Measurements from ENCODE around the gene PLXNB1. TPM values are rescaled to one million over a fixed set of nuclear protein-coding genes. Genes with fewer than 3 reads are reported as not detected.
A peak's percentile ranks its signal among the peaks of the same experiment; 100 is the strongest.

The PLXNB1 gene
- total and polyA plus RNA-seq, 10 of the 15 experiments (the other 5 are each of a cell fraction or from before 2014, with no cell fraction given), result 0.18 to 15.1 (median 5.3) TPM

DNA sequence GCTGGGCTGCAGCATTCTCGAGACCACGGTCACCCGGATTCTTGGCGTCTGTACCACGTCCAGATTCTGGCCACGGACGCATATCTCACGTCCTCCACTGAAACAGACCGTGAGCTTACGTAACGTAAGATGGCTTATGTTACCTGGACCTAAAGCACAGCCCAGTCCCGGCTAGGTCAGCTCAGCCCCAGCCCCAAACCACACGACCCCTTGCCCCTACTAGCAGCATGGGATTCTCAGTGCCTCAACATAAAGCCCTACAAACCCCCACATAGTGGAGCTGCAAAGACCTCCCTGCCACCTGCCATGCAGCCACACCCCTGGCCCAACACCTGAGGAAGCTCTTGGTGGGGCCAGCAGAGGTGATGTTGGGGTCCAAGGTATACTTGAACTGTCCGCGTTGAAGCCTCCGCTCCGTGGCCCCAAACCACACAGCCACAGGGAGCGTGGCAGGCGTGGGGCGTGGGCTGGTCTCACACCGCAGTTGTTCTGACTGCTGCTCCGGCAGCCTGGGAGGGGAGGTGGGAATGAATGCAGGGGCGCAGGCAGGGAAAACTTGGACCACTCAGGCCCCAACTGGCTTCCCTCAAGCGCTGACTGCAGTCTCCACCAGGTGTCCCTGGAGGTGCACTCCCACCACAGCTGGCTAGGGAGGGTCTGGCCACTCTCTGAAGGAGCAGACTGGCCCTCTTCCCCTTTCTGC lies 14.5 kb downstream of the PLXNB1 start:
- no peaks in the 10 kb centered on the region for H3K79me2 ChIP-seq (ENCODE audit: control insufficient read depth, insufficient read depth, low read length)
- no peaks in the 10 kb centered on the region for H4K20me1 ChIP-seq (ENCODE audit: control insufficient read depth, insufficient read depth)
- H3K36me3 ChIP-seq (ENCODE audit: control insufficient read depth in 2 of 2, insufficient read depth in 2 of 2, low read length in 1 of 2), result no peaks in the 10 kb centered on the region
- ChIA-PET POLR2A (no interaction called here), RAD21 (ENCODE audit: unreplicated experiment) (interaction anchor here (3.8 kb wide), 1 partner anchor 21 kb away, joined by 15 read pairs; no protein-coding TSS in a partner anchor), SMC1A (ENCODE audit: uncharacterized antibody, unreplicated experiment) (interaction anchor here (1.7 to 2.0 kb wide), 2 partner anchors 14 to 15 kb away, joined by 5 to 7 read pairs; no protein-coding TSS in a partner anchor), CTCF (interaction anchor here (1.1 to 22.0 kb wide), 2 partner anchors 15 to 21 kb away, joined by 3 to 757 read pairs; partner anchors contain the start of genes CCDC51 and TMA7)
- H3K9me3 ChIP-seq (replicated peaks; ENCODE audit: control insufficient read depth, insufficient read depth, low read length), result no peaks in the 10 kb centered on the region
- no peaks in the 10 kb centered on the region for H3K4me1 ChIP-seq (ENCODE audit: control insufficient read depth, insufficient read depth, low read length)
- no peak for FAIRE-seq
- no peak for DNase-seq (ENCODE audit: low read depth, low spot score)
- no peak overlapping the region for H2AFZ ChIP-seq (ENCODE audit: control insufficient read depth, low read depth, low read length)
- WGBS (ENCODE audit: insufficient coverage, insufficient replicate concordance, low lambda C conversion rate, missing lambda C conversion rate), result 60% methylated on average over 24 of the region's 24 CpGs
- H3K27me3 ChIP-seq (replicated peaks in 1 of 2; ENCODE audit: control insufficient read depth in 2 of 2, insufficient read depth in 2 of 2, low read length in 1 of 2), result no peaks in the 10 kb centered on the region
- H3K9ac ChIP-seq (ENCODE audit: control insufficient read depth, insufficient read depth, low read length), result no peak overlapping the region
- H3K27ac ChIP-seq (ENCODE audit: control insufficient read depth, insufficient read depth), result no peak overlapping the region
- in situ Hi-C loops (cut with MboI) (no loop called here), intact Hi-C loops (cut with micrococcal nuclease; ENCODE audit: unreplicated experiment) (no loop called here)
- TF ChIP-seq CHD2 (IDR thresholded peaks at IDR 0.05; ENCODE audit: borderline replicate concordance, low read depth, low read length), result no peak
- TF ChIP-seq LARP7 (IDR thresholded peaks at IDR 0.05), result no peak
- no peak for TF ChIP-seq HDAC6 (IDR thresholded peaks at IDR 0.05; ENCODE audit: unreplicated experiment)
- no peak for TF ChIP-seq SUZ12 (IDR thresholded peaks at IDR 0.05; ENCODE audit: unreplicated experiment)
- TF ChIP-seq HDGF (IDR thresholded peaks at IDR 0.05), result no peak
- TF ChIP-seq MTA3 (IDR thresholded peaks at IDR 0.05; ENCODE audit: borderline replicate concordance, low read length), result no peak
- no peak for TF ChIP-seq NR2F1 (conservative IDR thresholded peaks at IDR 0.05)
- no peak for TF ChIP-seq TAF1 (IDR thresholded peaks at IDR 0.05; ENCODE audit: borderline replicate concordance, low read depth, low read length)
- TF ChIP-seq ZBED1 (IDR thresholded peaks at IDR 0.05; ENCODE audit: borderline replicate concordance), result no peak
- TF ChIP-seq FOS (IDR thresholded peaks at IDR 0.05; ENCODE audit: borderline replicate concordance, extremely low read depth, insufficient read length), result no peak
- no peak for TF ChIP-seq JUNB (IDR thresholded peaks at IDR 0.05)
- TF ChIP-seq YY1 (IDR thresholded peaks at IDR 0.05; ENCODE audit: low read depth, low read length), result no peak
- TF ChIP-seq TCF12 (IDR thresholded peaks at IDR 0.05; ENCODE audit: low read depth, low read length), result no peak
- no peak for TF ChIP-seq CREM (IDR thresholded peaks at IDR 0.05; ENCODE audit: low read depth)
- TF ChIP-seq TARDBP (IDR thresholded peaks at IDR 0.05; ENCODE audit: borderline replicate concordance), result no peak
- TF ChIP-seq KLF5 (IDR thresholded peaks at IDR 0.05; ENCODE audit: partially characterized antibody), result no peak
- no peak for TF ChIP-seq EGR1 (IDR thresholded peaks at IDR 0.05; ENCODE audit: borderline replicate concordance in 1 of 2, low read depth in 2 of 2, low read length in 2 of 2)
- no peak for TF ChIP-seq E2F8 (IDR thresholded peaks at IDR 0.05; ENCODE audit: low read depth, partially characterized antibody)
- ATAC-seq, result peak; percentile 42; the same call in 2 of the 3 replicates
- H3K4me2 ChIP-seq (ENCODE audit: control insufficient read depth, insufficient read depth), result no peak overlapping the region
- BruUV-seq (replicated peaks), result no TSS peak
- no peak overlapping the region for H3K4me3 ChIP-seq
